Coronary artery (tissue), 2 donors: Measurements from ENCODE around the gene ANKFN1.

ENCODE experiments used
- DNase-seq: peaks from one replicate; pipeline ENCODE4 v3.0.0-alpha.2; 2017; ENCODE audit warnings: low spot score
- H3K27ac ChIP-seq, 2 donors: fragments of 200-600 bp; sonication (generic); one replicate each; pipeline ENCODE4 v1.5.1; 2016 to 2019
- H3K4me3 ChIP-seq: fragments of 200-600 bp; sonication (generic); 2 replicates; pipeline ENCODE4 v1.5.1; 2016; ENCODE audit warnings: mild to moderate bottlenecking, moderate library complexity
- CTCF ChIP-seq: fragments of 200-600 bp; sonication (generic); IDR thresholded peaks from one replicate; pipeline ENCODE4 v1.5.1; 2019; ENCODE audit warnings: antibody characterized with exemption

The ANKFN1 gene

GRCh38 chr17:56320443-56320842 is 167.2 kb downstream of the ANKFN1 start:
- H3K4me3 ChIP-seq, result no peak overlapping the region
- no peak for TF ChIP-seq CTCF
- H3K27ac ChIP-seq, result no peak overlapping the region
- no peak for DNase-seq

GRCh38 chr17:56322991-56323390 is 169.7 kb downstream of the ANKFN1 start:
- no peak for TF ChIP-seq CTCF
- no peak overlapping the region for H3K4me3 ChIP-seq
- H3K27ac ChIP-seq, result peak overlapping the region in 1 of 2 donors; percentile 11
- no peak for DNase-seq

- no peak for DNase-seq
- H3K4me3 ChIP-seq, result no peak overlapping the region
- no peak for TF ChIP-seq CTCF
Observed at GRCh38 chr17:56324676-56325075, 171.4 kb downstream of the ANKFN1 start.

GRCh38 chr17:56325313-56326000 is 172.2 kb downstream of the ANKFN1 start:
- no peak for DNase-seq
- Histone ChIP-seq H3K27ac (no peak overlapping the region), H3K4me3 (no peak overlapping the region)
- TF ChIP-seq CTCF, result no peak

More at GRCh38 chr17:56324676-56325075, 171.4 kb downstream of the ANKFN1 start:
- no peak overlapping the region for H3K27ac ChIP-seq

- TF ChIP-seq CTCF, result no peak
- Histone ChIP-seq H3K27ac (no peak overlapping the region), H3K4me3 (no peak overlapping the region)
- no peak for DNase-seq
Observed at GRCh38 chr17:56326001-56326359, 172.7 kb downstream of the ANKFN1 start.

GRCh38 chr17:56347639-56348038 is 194.4 kb downstream of the ANKFN1 start:
- TF ChIP-seq CTCF, result no peak
- H3K4me3 ChIP-seq, result no peak overlapping the region
- H3K27ac ChIP-seq, result no peak overlapping the region
- no peak for DNase-seq

GRCh38 chr17:56350592-56350991 is 197.3 kb downstream of the ANKFN1 start:
- H3K27ac ChIP-seq, result no peak overlapping the region
- H3K4me3 ChIP-seq, result no peak overlapping the region
- no peak for TF ChIP-seq CTCF
- DNase-seq, result no peak
